Loucy (cell line): ENCODE results near the gene FREM2.

Experiments used
- H2AFZ ChIP-seq: fragments of 200-600 bp; sonication (generic); 2 replicates; pipeline ENCODE4 v1.6.0; 2016; ENCODE audit warnings: antibody characterized with exemption, mild to moderate bottlenecking, low read length, moderate library complexity
- H3F3A ChIP-seq: fragments of 200-600 bp; 2 replicates; pipeline ENCODE4 v1.6.0; 2016; ENCODE audit warnings: antibody characterized with exemption, low read depth, mild to moderate bottlenecking
- H3K27me3 ChIP-seq: fragments of 200-600 bp; sonication (generic); 2 replicates; pipeline ENCODE4 v1.6.1; 2014; ENCODE audit warnings: low read length, mild to moderate bottlenecking; ENCODE audit not compliant: insufficient read depth, poor library complexity, severe bottlenecking
- H3K36me3 ChIP-seq: fragments of 200-600 bp; sonication (generic); 2 replicates; pipeline ENCODE4 v1.6.1; 2016; ENCODE audit warnings: low read length; ENCODE audit not compliant: insufficient read depth
- H3K4me1 ChIP-seq: fragments of 200-600 bp; sonication (generic); 2 replicates; pipeline ENCODE4 v1.5.1; 2014; ENCODE audit warnings: low read length, mild to moderate bottlenecking; ENCODE audit not compliant: insufficient read depth, poor library complexity, severe bottlenecking
- H3K4me2 ChIP-seq: fragments of 200-600 bp; sonication (generic); 2 replicates; pipeline ENCODE4 v1.6.0; 2014; ENCODE audit warnings: antibody characterized with exemption, low read length, low read depth, mild to moderate bottlenecking; ENCODE audit not compliant: poor library complexity, severe bottlenecking
- H3K4me3 ChIP-seq: fragments of 200-600 bp; sonication (generic); 2 replicates; pipeline ENCODE4 v1.5.1; 2014; ENCODE audit warnings: low read length, mild to moderate bottlenecking, mixed read lengths; ENCODE audit not compliant: poor library complexity, severe bottlenecking
- H3K79me2 ChIP-seq: fragments of 200-600 bp; sonication (generic); 2 replicates; pipeline ENCODE4 v1.6.1; 2014; ENCODE audit warnings: low read length; ENCODE audit not compliant: insufficient read depth
- H3K9ac ChIP-seq: fragments of 200-600 bp; sonication (generic); 2 replicates; pipeline ENCODE4 v1.6.0; 2014; ENCODE audit warnings: mild to moderate bottlenecking, low read depth, low read length, moderate library complexity; ENCODE audit not compliant: poor library complexity, severe bottlenecking
- H3K9me2 ChIP-seq: fragments of 200-600 bp; sonication (generic); replicated peaks from 2 replicates; pipeline ENCODE4 v1.6.1; 2016; ENCODE audit warnings: low read depth, low read length, mixed read lengths
- H3K9me3 ChIP-seq: fragments of 200-600 bp; sonication (generic); 2 replicates; pipeline ENCODE4 v1.6.1; 2014; ENCODE audit warnings: mild to moderate bottlenecking, antibody characterized with exemption, low read length, low read depth; ENCODE audit not compliant: insufficient read depth
- H4K20me1 ChIP-seq: fragments of 200-600 bp; sonication (generic); 2 replicates; pipeline ENCODE4 v1.6.0; 2014; ENCODE audit warnings: antibody characterized with exemption, low read length, mild to moderate bottlenecking; ENCODE audit not compliant: insufficient read depth, poor library complexity, severe bottlenecking
- CTCF ChIP-seq: fragments of 200-600 bp; sonication (generic); conservative IDR thresholded peaks from 2 replicates; pipeline ENCODE4 v1.5.1; 2014; ENCODE audit warnings: mild to moderate bottlenecking, antibody characterized with exemption, low read length
- EZH2phosphoT487 ChIP-seq: fragments of 200-600 bp; IDR thresholded peaks from 2 replicates; pipeline ENCODE4 v1.6.1; 2018; ENCODE audit warnings: antibody characterized with exemption, mild to moderate bottlenecking, moderate library complexity, borderline replicate concordance

The FREM2 gene

GRCh38 chr13:38685974-38686576 is 802 bp upstream of the FREM2 start:
- Histone ChIP-seq H3K27me3 (no peaks in the 10 kb centered on the region), H2AFZ (no peak overlapping the region), H4K20me1 (no peaks in the 10 kb centered on the region), H3K36me3 (no peaks in the 10 kb centered on the region), H3K9me2 (no peaks in the 10 kb centered on the region), H3K4me1 (no peaks in the 10 kb centered on the region), H3K4me3 (no peak overlapping the region), H3K4me2 (no peak overlapping the region), H3K9me3 (peaks cover 6% of the 10 kb centered on the region; the same call in 1 of the 2 replicates), H3K79me2 (no peaks in the 10 kb centered on the region), H3K9ac (no peak overlapping the region), H3F3A (no peaks in the 10 kb centered on the region)
- TF ChIP-seq CTCF, result no peak
- TF ChIP-seq EZH2phosphoT487, result no peak

GRCh38 chr13:38687246-38688229 is 661 bp downstream of the FREM2 start:
- TF ChIP-seq CTCF (no peak), EZH2phosphoT487 (no peak)
- Histone ChIP-seq H2AFZ (no peak overlapping the region), H3F3A (no peaks in the 10 kb centered on the region), H3K9ac (no peak overlapping the region), H3K4me1 (no peaks in the 10 kb centered on the region), H3K36me3 (no peaks in the 10 kb centered on the region), H3K9me2 (no peaks in the 10 kb centered on the region), H3K79me2 (no peaks in the 10 kb centered on the region), H4K20me1 (no peaks in the 10 kb centered on the region), H3K9me3 (peaks cover 6% of the 10 kb centered on the region; the same call in 1 of the 2 replicates), H3K4me3 (no peak overlapping the region), H3K4me2 (no peak overlapping the region), H3K27me3 (no peaks in the 10 kb centered on the region)

- Histone ChIP-seq H2AFZ (no peak overlapping the region), H3K4me1 (no peaks in the 10 kb centered on the region), H3F3A (no peaks in the 10 kb centered on the region), H3K9ac (no peak overlapping the region), H3K4me2 (no peak overlapping the region), H4K20me1 (no peaks in the 10 kb centered on the region), H3K79me2 (no peaks in the 10 kb centered on the region), H3K27me3 (no peaks in the 10 kb centered on the region), H3K9me2 (no peaks in the 10 kb centered on the region), H3K4me3 (no peak overlapping the region), H3K9me3 (peaks cover 6% of the 10 kb centered on the region; the same call in 1 of the 2 replicates), H3K36me3 (no peaks in the 10 kb centered on the region)
- TF ChIP-seq EZH2phosphoT487, result no peak
- TF ChIP-seq CTCF, result no peak
Measured at GRCh38 chr13:38688674-38689073, 1.8 kb downstream of the FREM2 start.
